Measurements from ENCODE around the gene EVI2B.
"Not testable (repeated sequence)": the region's sequence is repeated elsewhere in the genome, so short reads cannot be mapped to it uniquely, and the experiment has no call there.

The EVI2B gene

DNA sequence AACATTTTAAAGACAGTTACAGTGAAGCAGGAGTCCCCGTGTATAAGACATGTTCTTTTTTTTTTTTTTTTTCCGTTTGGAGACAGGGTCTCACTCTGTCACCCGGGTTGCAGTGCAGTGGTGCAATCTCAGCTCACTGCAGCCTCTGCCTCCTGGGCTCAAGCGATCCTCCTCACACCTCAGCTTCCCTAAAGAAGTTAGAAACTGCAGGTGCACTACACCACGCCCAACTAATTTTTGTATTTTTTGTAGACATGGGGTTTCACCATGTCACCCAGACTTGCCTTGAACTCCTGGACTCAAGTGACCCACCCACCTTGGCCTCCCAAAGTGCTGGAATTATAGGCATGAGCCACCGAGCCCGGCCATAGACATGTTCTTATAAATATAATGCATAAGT, 3.0 kb downstream of the EVI2B start:
- no peak for DNase-seq (ENCODE audit: low read depth)

GRCh38 chr17:31310260-31310659, 3.6 kb downstream of the EVI2B start:
- DNase-seq (ENCODE audit: low read depth), result no peak

DNA sequence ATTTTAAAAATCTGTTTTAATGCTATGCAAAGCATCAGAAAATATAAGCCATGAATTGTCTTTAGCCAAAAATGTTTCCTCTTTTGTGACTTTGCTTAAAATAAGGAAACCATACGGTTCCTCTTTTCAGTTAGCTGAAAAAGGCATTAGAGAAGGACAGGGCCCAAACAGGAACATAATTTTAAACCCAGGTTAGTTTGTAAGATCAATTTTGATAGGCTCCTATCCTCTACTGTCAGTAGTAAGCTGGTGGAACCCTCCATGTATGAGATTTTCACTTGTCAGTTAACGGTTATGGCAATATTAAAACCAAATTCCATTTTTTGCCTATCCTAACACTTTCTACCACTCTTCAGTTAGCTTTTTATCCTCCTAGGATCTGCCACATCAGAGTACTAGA, 4.3 kb downstream of the EVI2B start:
- DNase-seq (ENCODE audit: low read depth), result no peak

GRCh38 chr17:31308372-31309334, 5.2 kb downstream of the EVI2B start:
- no peak for DNase-seq (ENCODE audit: low read depth)

DNA sequence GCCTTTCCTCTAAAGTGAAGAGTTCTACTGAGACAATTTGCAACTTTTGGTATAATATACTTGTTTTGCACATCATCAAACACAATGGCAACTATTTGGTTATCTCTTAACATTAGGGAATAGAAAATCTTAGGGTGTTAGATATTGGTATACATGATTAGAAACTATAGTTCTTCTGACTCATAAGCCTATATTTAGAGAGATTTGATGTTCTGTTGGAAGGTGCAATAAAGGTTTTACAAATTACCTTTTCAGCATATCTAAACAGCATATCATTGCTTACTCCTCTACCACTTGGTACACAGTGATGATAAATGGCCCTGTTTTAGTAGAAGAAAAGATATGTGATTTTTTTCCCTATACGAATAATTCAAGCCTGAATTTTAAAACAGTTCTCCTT, 6.2 kb downstream of the EVI2B start:
- no peak for DNase-seq (ENCODE audit: low read depth)

- no peak for DNase-seq (ENCODE audit: low read depth)
These were observed 14.2 kb downstream of the EVI2B start for GRCh38 chr17:31299624-31300023.

DNA sequence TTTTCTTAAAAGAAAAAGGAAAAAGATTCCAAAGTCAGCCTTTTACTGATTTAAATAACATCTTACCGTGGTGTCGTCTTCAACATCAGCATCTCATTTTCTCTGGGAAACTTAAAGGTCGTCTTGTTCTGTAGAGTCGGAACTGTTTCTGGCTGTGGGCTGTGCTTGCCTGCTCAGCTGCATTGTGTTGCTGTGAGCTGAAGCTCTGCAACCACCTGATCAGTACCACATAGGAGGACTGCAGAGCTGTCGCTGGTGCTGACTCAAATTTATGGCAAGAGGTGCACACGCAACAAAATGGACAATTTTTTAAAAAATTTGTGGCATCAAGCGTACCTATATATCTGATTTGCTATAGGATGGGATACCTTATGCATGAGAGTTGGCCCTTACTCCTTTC, 16.8 kb downstream of the EVI2B start, which contains the start of gene OMG:
OMG (minus strand) TSS at position 150 of the 400 bp plus-strand sequence. CDS start 908 bp downstream, outside the sequence.
- no peak for DNase-seq (ENCODE audit: low read depth)

- no peak for DNase-seq (ENCODE audit: low read depth)
These were observed 17.7 kb downstream of the EVI2B start for GRCh38 chr17:31296142-31296541.

- no peak for DNase-seq (ENCODE audit: low read depth)
These were observed 18.4 kb downstream of the EVI2B start for GRCh38 chr17:31295489-31295871.

DNA sequence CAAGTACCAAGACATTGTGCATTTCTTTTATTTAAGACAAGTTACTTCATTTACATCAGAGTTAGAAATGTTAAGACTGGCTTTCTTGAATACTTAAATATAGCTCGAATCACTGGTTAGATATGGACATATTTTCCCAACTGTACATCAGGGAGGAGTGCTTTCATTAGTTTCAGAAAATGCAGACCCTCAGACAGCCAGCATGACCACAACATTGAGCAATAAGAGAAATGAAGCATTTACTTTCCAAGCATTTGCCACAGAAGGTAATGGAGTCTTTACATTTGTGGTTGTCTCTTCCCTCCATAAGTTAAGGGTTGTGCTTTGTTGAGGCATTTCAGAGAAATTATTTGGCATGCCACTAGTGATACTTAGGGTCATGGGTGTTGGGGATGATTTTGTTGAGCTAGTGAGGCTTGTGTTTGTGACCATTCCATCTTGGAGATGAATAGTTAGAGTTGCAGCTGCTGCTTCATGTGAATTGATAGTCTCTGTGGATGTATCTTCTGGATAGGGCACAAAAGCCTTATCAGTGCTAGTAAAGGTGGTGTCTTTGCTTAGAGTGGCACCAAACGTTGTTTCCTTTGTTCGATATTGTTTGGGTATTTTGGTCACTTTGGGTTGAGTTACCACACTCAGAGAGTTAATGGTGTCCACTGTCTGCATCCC, 18.9 kb downstream of the EVI2B start:
- no peak for DNase-seq (ENCODE audit: low read depth)

- DNase-seq (ENCODE audit: low read depth), result no peak
These were observed 19.6 kb downstream of the EVI2B start for GRCh38 chr17:31294231-31294630.

- no peak for DNase-seq (ENCODE audit: low read depth)
These were observed 20.3 kb downstream of the EVI2B start for GRCh38 chr17:31293581-31293980.

- no peak for DNase-seq (ENCODE audit: low read depth)
These were observed 22.0 kb downstream of the EVI2B start for GRCh38 chr17:31291820-31292219.

DNA sequence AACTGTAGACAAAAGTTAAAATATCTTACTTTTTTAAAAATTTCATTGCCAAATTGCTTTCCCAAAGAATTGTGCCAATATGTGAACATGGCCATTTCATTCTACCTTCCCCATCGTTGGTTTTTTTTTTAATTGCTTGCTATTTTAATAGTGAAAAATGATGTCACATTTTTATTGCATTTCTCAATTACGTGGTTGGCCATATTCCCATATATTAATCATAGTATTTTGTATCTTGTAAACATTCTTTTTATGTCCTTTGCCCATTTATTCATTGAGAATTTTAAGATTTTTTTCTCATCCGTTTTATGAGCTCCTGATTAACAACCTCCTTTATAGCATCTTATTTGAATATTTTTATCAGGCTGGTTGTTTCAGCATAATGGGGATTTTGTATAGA, 24.1 kb downstream of the EVI2B start:
- DNase-seq (ENCODE audit: low read depth), result no peak

- DNase-seq (ENCODE audit: low read depth), result not testable (repeated sequence)
These were observed 25.9 kb downstream of the EVI2B start for GRCh38 chr17:31287932-31288331.

- DNase-seq (ENCODE audit: low read depth), result no peak
These were observed 27.3 kb downstream of the EVI2B start for GRCh38 chr17:31286587-31286986.

DNA sequence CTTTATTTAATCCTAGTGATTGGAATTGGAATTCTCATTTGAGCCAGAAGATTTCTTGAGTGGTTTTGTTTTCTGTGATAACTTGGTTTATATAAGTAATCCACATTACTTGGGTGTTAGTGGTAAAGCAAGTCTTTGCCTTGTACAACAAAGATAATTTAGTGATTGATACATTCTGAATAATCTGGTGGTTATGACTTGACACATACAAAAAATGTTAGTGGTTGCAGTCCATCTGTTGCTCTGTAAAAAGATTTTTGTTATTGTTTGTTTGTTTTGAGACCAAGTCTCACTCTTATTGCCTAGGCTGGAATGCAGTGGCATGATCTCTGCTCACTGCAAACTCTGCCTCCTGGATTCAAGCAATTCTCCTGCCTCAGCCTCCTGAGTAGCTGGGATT, 30.0 kb downstream of the EVI2B start:
- DNase-seq (ENCODE audit: low read depth), result no peak

- DNase-seq (ENCODE audit: low read depth), result no peak
These were observed 32.8 kb downstream of the EVI2B start for GRCh38 chr17:31281061-31281460.

- DNase-seq (ENCODE audit: low read depth), result no peak
These were observed 34.5 kb downstream of the EVI2B start for GRCh38 chr17:31279401-31279800.

- no peak for DNase-seq (ENCODE audit: low read depth)
These were observed 38.7 kb downstream of the EVI2B start for GRCh38 chr17:31275116-31275515.

- peak; percentile 60 for DNase-seq (ENCODE audit: low read depth)
These were observed 39.6 kb downstream of the EVI2B start for GRCh38 chr17:31274252-31274651.

DNA sequence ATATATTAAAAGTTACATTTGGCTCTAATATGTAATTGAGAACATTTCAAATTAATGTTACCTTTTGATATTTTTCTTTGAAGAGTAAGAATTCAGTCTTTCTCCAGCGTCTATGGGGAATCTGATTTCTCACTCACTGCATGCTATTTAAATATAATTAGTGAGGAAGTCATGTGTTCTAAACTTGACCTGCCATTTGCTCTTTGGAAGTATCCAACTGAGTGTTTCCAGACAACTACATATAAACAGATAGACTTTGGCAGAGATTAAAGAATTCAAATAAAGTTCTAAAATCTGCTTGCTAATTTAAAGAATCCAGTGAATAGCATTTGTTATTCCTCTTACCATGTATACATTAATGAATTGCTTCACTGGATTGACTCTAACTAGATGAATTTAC, 40.3 kb downstream of the EVI2B start:
- no peak for DNase-seq (ENCODE audit: low read depth)

DNA sequence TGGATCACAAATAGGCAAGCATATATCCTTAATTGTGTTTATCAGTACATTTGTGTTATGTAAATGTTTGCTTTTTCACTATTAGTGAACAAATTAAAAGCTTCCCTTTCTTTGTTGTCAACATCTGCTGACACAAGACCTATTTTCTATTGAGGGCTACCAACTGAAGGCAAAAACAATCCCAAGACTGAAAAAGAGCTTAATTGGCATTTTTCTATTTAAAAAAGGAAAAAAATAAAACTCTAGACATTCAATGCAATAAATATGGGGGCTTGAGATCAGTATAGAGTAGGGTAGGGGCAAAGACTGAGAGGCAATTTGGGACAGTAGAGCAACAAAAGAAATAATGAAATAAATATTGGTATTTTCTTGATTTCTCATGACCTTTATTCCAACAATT, 41.1 kb downstream of the EVI2B start:
- no peak for DNase-seq (ENCODE audit: low read depth)

Data from GM04504 (cell line).